ENCODE results near the gene LPXN. TPM values are rescaled to one million over a fixed set of nuclear protein-coding genes. Genes with fewer than 3 reads are reported as not detected.

LPXN gene
- total RNA-seq, 1 experiment from 2014 or later = 2.1 TPM

DNA sequence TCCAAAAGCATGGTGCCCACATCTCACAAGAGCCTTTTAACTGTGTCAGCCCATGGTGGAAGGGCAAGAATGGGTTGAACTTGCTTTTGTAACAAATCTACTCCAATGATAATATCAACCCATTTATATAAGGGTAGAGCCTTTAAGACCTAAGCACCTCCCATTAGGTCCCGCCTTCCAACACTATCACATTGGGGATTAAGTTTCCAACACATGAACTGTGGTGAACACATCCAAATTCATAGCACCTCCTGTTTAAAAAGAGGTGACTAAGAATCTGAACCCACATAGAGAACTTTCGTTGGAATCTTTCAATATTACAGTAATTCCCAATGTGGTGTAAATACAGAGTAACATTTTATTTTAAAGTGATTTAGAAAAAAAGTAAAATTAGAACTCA, 37.6 kb upstream of the LPXN start (continued):
- TF ChIP-seq ELF4 (CRISPR knock-in tag; IDR thresholded peaks at IDR 0.05; ENCODE audit: low read depth) = no peak
- no peak for TF ChIP-seq NFYB (CRISPR knock-in tag; conservative IDR thresholded peaks at IDR 0.05; ENCODE audit: low read depth)
- TF ChIP-seq, protein P1, sequence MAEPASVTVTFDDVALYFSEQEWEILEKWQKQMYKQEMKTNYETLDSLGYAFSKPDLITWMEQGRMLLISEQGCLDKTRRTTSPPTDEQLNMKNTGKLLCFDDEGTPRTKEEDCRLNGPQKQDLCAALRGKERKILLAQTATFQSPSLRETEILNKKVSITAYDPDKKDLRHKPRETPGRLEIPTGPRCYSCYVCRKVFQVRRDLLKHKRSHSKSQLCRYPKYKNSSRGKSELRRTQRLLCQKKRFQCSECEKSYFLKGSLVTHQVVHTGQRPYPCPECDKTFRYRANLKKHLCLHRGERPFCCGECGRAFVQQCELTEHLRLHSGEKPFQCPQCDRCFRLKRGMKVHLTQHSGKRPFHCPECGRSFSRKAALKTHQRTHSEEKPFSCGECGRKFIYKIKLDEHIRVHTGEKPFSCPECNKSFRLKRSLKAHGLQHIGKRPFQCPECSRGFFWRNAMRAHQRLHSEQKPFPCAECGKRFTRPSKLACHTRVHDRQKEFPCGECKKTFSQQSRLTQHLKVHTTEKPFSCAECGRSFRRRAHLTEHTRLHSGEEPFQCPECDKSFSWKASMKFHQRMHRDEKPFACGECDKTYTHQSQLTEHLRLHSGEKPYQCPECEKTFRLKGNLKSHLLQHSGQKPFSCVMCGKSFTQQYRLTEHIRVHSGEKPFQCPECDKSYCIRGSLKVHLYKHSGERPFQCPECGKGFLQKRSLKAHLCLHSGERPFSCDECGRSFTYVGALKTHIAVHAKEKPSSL (CRISPR knock-in tag; conservative IDR thresholded peaks at IDR 0.05) = no peak
- no peak for TF ChIP-seq NR1H2 (CRISPR knock-in tag; IDR thresholded peaks at IDR 0.05)
- no peak for TF ChIP-seq FOXP1 (CRISPR knock-in tag; IDR thresholded peaks at IDR 0.05; ENCODE audit: borderline replicate concordance)
- TF ChIP-seq, protein P2, sequence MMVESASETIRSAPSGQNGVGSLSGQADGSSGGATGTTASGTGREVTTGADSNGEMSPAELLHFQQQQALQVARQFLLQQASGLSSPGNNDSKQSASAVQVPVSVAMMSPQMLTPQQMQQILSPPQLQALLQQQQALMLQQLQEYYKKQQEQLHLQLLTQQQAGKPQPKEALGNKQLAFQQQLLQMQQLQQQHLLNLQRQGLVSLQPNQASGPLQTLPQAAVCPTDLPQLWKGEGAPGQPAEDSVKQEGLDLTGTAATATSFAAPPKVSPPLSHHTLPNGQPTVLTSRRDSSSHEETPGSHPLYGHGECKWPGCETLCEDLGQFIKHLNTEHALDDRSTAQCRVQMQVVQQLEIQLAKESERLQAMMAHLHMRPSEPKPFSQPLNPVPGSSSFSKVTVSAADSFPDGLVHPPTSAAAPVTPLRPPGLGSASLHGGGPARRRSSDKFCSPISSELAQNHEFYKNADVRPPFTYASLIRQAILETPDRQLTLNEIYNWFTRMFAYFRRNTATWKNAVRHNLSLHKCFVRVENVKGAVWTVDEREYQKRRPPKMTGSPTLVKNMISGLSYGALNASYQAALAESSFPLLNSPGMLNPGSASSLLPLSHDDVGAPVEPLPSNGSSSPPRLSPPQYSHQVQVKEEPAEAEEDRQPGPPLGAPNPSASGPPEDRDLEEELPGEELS (CRISPR knock-in tag; IDR thresholded peaks at IDR 0.05) = no peak

DNA sequence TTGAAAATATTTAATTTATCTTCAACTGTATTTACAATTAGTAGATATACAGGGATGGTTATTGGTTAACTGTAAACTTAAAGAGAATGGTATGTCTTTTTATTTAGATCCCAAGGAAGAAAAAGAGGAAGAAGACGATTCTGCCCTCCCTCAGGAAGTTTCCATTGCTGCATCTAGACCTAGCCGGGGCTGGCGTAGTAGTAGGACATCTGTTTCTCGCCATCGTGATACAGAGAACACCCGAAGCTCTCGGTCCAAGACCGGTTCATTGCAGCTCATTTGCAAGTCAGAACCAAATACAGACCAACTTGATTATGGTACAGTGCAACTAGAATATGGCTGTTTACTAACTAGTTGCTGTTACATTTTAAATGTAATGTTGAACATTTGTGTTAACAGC, 34.1 kb upstream of the LPXN start:
- ATAC-seq (no peak), DNase-seq (ENCODE audit: low spot score) (no peak)
- TF ChIP-seq, protein P3, sequence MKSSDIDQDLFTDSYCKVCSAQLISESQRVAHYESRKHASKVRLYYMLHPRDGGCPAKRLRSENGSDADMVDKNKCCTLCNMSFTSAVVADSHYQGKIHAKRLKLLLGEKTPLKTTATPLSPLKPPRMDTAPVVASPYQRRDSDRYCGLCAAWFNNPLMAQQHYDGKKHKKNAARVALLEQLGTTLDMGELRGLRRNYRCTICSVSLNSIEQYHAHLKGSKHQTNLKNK (CRISPR knock-in tag; IDR thresholded peaks at IDR 0.05) = no peak
- TF ChIP-seq, protein P4, sequence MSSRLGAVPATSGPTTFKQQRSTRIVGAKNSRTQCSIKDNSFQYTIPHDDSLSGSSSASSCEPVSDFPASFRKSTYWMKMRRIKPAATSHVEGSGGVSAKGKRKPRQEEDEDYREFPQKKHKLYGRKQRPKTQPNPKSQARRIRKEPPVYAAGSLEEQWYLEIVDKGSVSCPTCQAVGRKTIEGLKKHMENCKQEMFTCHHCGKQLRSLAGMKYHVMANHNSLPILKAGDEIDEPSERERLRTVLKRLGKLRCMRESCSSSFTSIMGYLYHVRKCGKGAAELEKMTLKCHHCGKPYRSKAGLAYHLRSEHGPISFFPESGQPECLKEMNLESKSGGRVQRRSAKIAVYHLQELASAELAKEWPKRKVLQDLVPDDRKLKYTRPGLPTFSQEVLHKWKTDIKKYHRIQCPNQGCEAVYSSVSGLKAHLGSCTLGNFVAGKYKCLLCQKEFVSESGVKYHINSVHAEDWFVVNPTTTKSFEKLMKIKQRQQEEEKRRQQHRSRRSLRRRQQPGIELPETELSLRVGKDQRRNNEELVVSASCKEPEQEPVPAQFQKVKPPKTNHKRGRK (CRISPR knock-in tag; IDR thresholded peaks at IDR 0.05; ENCODE audit: borderline replicate concordance) = no peak
- TF ChIP-seq ESRRA (CRISPR knock-in tag; IDR thresholded peaks at IDR 0.05; ENCODE audit: borderline replicate concordance) = no peak
- TF ChIP-seq, protein P5, sequence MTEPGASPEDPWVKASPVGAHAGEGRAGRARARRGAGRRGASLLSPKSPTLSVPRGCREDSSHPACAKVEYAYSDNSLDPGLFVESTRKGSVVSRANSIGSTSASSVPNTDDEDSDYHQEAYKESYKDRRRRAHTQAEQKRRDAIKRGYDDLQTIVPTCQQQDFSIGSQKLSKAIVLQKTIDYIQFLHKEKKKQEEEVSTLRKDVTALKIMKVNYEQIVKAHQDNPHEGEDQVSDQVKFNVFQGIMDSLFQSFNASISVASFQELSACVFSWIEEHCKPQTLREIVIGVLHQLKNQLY (CRISPR knock-in tag; IDR thresholded peaks at IDR 0.05) = no peak
- TF ChIP-seq ZNF219 (CRISPR knock-in tag; IDR thresholded peaks at IDR 0.05; ENCODE audit: borderline replicate concordance) = no peak
- TF ChIP-seq ETV6 (CRISPR knock-in tag; IDR thresholded peaks at IDR 0.05) = no peak
- no peak for TF ChIP-seq TP53 (CRISPR knock-in tag; IDR thresholded peaks at IDR 0.05)
- no peak for TF ChIP-seq ZNF232 (CRISPR knock-in tag; IDR thresholded peaks at IDR 0.05)
- TF ChIP-seq GTF2I (CRISPR knock-in tag; conservative IDR thresholded peaks at IDR 0.05) = no peak
- TF ChIP-seq, protein P6, sequence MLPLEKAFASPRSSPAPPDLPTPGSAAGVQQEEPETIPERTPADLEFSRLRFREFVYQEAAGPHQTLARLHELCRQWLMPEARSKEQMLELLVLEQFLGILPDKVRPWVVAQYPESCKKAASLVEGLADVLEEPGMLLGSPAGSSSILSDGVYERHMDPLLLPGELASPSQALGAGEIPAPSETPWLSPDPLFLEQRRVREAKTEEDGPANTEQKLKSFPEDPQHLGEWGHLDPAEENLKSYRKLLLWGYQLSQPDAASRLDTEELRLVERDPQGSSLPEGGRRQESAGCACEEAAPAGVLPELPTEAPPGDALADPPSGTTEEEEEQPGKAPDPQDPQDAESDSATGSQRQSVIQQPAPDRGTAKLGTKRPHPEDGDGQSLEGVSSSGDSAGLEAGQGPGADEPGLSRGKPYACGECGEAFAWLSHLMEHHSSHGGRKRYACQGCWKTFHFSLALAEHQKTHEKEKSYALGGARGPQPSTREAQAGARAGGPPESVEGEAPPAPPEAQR (CRISPR knock-in tag; IDR thresholded peaks at IDR 0.05) = no peak
- H3K4me3 Mint-ChIP-seq = no peak overlapping the region
- ChIA-PET CTCF (no interaction called here), POLR2A (no interaction called here)
- peaks cover 48% of the 10 kb centered on the region for H3K36me3 Mint-ChIP-seq
- H3K9me3 Mint-ChIP-seq = no peaks in the 10 kb centered on the region
- peaks cover 4% of the 10 kb centered on the region; the same call in 1 of the 2 replicates for H3K4me1 Mint-ChIP-seq
- H3K27me3 Mint-ChIP-seq (ENCODE audit: low read depth) = no peaks in the 10 kb centered on the region
- H3K27ac Mint-ChIP-seq = no peak overlapping the region
